ENCODE data around the gene PRR20G.

PRR20G gene

GRCh38 chr3:127287840-127288239 is at the start of gene PRR20G:
Gene PRR20G (minus strand): TSS chr3:127288046. CDS start chr3:127287365, 681 bp downstream.
- no peak for TF ChIP-seq Cebpa-rat (IDR thresholded peaks at IDR 0.05)
- Histone ChIP-seq H3K9me3 (peaks cover 4% of the 10 kb centered on the region; the same call in 1 of the 2 replicates), H3K4me1 (no peaks in the 10 kb centered on the region), H3K36me3 (no peaks in the 10 kb centered on the region), H3K4me2 (no peak within 1 kb of the TSS), H4K20me1 (no peaks in the 10 kb centered on the region), H3K4me3 (no peak within 1 kb of the TSS), H3K27ac (no peak within 1 kb of the TSS), H3K9ac (no peak within 1 kb of the TSS), H3K27me3 (no peaks in the 10 kb centered on the region)

GRCh38 chr3:127337001-127337400 is 49.2 kb upstream of the PRR20G start:
- Histone ChIP-seq H3K9me3 (peaks cover 15% of the 10 kb centered on the region; the same call in 1 of the 2 replicates), H3K27me3 (no peaks in the 10 kb centered on the region)

GRCh38 chr3:127336101-127336500 is 48.3 kb upstream of the PRR20G start:
- H3K27me3 ChIP-seq, result no peaks in the 10 kb centered on the region
- H3K4me2 ChIP-seq, result no peak overlapping the region
- H3K4me1 ChIP-seq, result no peaks in the 10 kb centered on the region
- H3K9me3 ChIP-seq, result peaks cover 21% of the 10 kb centered on the region
- H3K27ac ChIP-seq, result no peak overlapping the region
- H3K4me3 ChIP-seq, result no peak overlapping the region
- no peaks in the 10 kb centered on the region for H3K36me3 ChIP-seq
- TF ChIP-seq Cebpa-rat (IDR thresholded peaks at IDR 0.05), result no peak
- no peaks in the 10 kb centered on the region for H4K20me1 ChIP-seq
- no peak overlapping the region for H3K9ac ChIP-seq

More at GRCh38 chr3:127337001-127337400, 49.2 kb upstream of the PRR20G start:
- Histone ChIP-seq H4K20me1 (no peaks in the 10 kb centered on the region), H3K4me3 (no peak overlapping the region), H3K9ac (no peak overlapping the region), H3K27ac (no peak overlapping the region), H3K36me3 (no peaks in the 10 kb centered on the region), H3K4me2 (no peak overlapping the region), H3K4me1 (no peaks in the 10 kb centered on the region)
- no peak for TF ChIP-seq Cebpa-rat (IDR thresholded peaks at IDR 0.05)

GRCh38 chr3:127330385-127330784 is 42.5 kb upstream of the PRR20G start:
- Histone ChIP-seq H3K4me3 (no peak overlapping the region), H3K27me3 (no peaks in the 10 kb centered on the region), H3K4me1 (no peaks in the 10 kb centered on the region), H3K27ac (no peak overlapping the region), H3K9me3 (peaks cover 56% of the 10 kb centered on the region), H4K20me1 (no peaks in the 10 kb centered on the region), H3K36me3 (no peaks in the 10 kb centered on the region), H3K4me2 (no peak overlapping the region), H3K9ac (no peak overlapping the region)
- no peak for TF ChIP-seq Cebpa-rat (IDR thresholded peaks at IDR 0.05)

GRCh38 chr3:127329631-127330285 is 41.9 kb upstream of the PRR20G start:
- H3K36me3 ChIP-seq, result no peaks in the 10 kb centered on the region
- peaks cover 58% of the 10 kb centered on the region for H3K9me3 ChIP-seq

GRCh38 chr3:127328421-127328820 is 40.6 kb upstream of the PRR20G start:
- no peak overlapping the region for H3K9ac ChIP-seq
- no peaks in the 10 kb centered on the region for H3K4me1 ChIP-seq
- no peaks in the 10 kb centered on the region for H3K27me3 ChIP-seq
- no peak for TF ChIP-seq Cebpa-rat (IDR thresholded peaks at IDR 0.05)
- H3K4me3 ChIP-seq, result no peak overlapping the region
- H3K9me3 ChIP-seq, result peaks cover 49% of the 10 kb centered on the region
- H4K20me1 ChIP-seq, result no peaks in the 10 kb centered on the region
- H3K27ac ChIP-seq, result no peak overlapping the region
- no peak overlapping the region for H3K4me2 ChIP-seq
- no peaks in the 10 kb centered on the region for H3K36me3 ChIP-seq

More at GRCh38 chr3:127329631-127330285, 41.9 kb upstream of the PRR20G start:
- no peak overlapping the region for H3K27ac ChIP-seq
- no peaks in the 10 kb centered on the region for H3K4me1 ChIP-seq
- no peak overlapping the region for H3K4me2 ChIP-seq
- no peak overlapping the region for H3K9ac ChIP-seq
- H3K27me3 ChIP-seq, result no peaks in the 10 kb centered on the region
- H4K20me1 ChIP-seq, result no peaks in the 10 kb centered on the region
- TF ChIP-seq Cebpa-rat (IDR thresholded peaks at IDR 0.05), result no peak
- H3K4me3 ChIP-seq, result no peak overlapping the region

GRCh38 chr3:127326341-127326740 is 38.5 kb upstream of the PRR20G start:
- Histone ChIP-seq H3K9me3 (peaks cover 37% of the 10 kb centered on the region), H3K9ac (no peak overlapping the region), H3K27ac (no peak overlapping the region), H3K4me1 (no peaks in the 10 kb centered on the region), H3K4me3 (no peak overlapping the region), H3K27me3 (no peaks in the 10 kb centered on the region), H4K20me1 (no peaks in the 10 kb centered on the region), H3K36me3 (no peaks in the 10 kb centered on the region), H3K4me2 (no peak overlapping the region)
- no peak for TF ChIP-seq Cebpa-rat (IDR thresholded peaks at IDR 0.05)

- Histone ChIP-seq H3K27ac (no peak overlapping the region), H3K9ac (no peak overlapping the region), H3K4me1 (no peaks in the 10 kb centered on the region), H4K20me1 (no peaks in the 10 kb centered on the region), H3K36me3 (no peaks in the 10 kb centered on the region), H3K4me3 (no peak overlapping the region), H3K27me3 (no peaks in the 10 kb centered on the region), H3K4me2 (no peak overlapping the region), H3K9me3 (peaks cover 33% of the 10 kb centered on the region)
- TF ChIP-seq Cebpa-rat (IDR thresholded peaks at IDR 0.05), result no peak
Observed at GRCh38 chr3:127325629-127325961, 37.7 kb upstream of the PRR20G start.

- no peak overlapping the region for H3K9ac ChIP-seq
- no peak for TF ChIP-seq Cebpa-rat (IDR thresholded peaks at IDR 0.05)
- H3K9me3 ChIP-seq, result peaks cover 27% of the 10 kb centered on the region
- H3K4me3 ChIP-seq, result no peak overlapping the region
- H3K27ac ChIP-seq, result no peak overlapping the region
- H4K20me1 ChIP-seq, result no peaks in the 10 kb centered on the region
- no peaks in the 10 kb centered on the region for H3K36me3 ChIP-seq
- H3K27me3 ChIP-seq, result no peaks in the 10 kb centered on the region
- no peaks in the 10 kb centered on the region for H3K4me1 ChIP-seq
- no peak overlapping the region for H3K4me2 ChIP-seq
Observed at GRCh38 chr3:127324913-127325628, 37.2 kb upstream of the PRR20G start.

- no peak for TF ChIP-seq Cebpa-rat (IDR thresholded peaks at IDR 0.05)
- no peaks in the 10 kb centered on the region for H4K20me1 ChIP-seq
- no peak overlapping the region for H3K4me3 ChIP-seq
- no peaks in the 10 kb centered on the region for H3K27me3 ChIP-seq
- no peak overlapping the region for H3K27ac ChIP-seq
- no peaks in the 10 kb centered on the region for H3K4me1 ChIP-seq
- no peaks in the 10 kb centered on the region for H3K36me3 ChIP-seq
- H3K9me3 ChIP-seq, result peaks cover 17% of the 10 kb centered on the region
- no peak overlapping the region for H3K4me2 ChIP-seq
- no peak overlapping the region for H3K9ac ChIP-seq
Observed at GRCh38 chr3:127324076-127324475, 36.2 kb upstream of the PRR20G start.
